ENCODE data around the gene ZDHHC13.

GRCh38 chr11:19204836-19205235 is 87.9 kb downstream of the ZDHHC13 start:
- TF ChIP-seq CTCF (conservative IDR thresholded peaks at IDR 0.05) (no peak), EZH2 (IDR thresholded peaks at IDR 0.05; ENCODE audit: low read depth) (no peak)

All from PC-9 (cell line).